ENCODE measurements around the gene NECTIN2.

NECTIN2 gene

DNA sequence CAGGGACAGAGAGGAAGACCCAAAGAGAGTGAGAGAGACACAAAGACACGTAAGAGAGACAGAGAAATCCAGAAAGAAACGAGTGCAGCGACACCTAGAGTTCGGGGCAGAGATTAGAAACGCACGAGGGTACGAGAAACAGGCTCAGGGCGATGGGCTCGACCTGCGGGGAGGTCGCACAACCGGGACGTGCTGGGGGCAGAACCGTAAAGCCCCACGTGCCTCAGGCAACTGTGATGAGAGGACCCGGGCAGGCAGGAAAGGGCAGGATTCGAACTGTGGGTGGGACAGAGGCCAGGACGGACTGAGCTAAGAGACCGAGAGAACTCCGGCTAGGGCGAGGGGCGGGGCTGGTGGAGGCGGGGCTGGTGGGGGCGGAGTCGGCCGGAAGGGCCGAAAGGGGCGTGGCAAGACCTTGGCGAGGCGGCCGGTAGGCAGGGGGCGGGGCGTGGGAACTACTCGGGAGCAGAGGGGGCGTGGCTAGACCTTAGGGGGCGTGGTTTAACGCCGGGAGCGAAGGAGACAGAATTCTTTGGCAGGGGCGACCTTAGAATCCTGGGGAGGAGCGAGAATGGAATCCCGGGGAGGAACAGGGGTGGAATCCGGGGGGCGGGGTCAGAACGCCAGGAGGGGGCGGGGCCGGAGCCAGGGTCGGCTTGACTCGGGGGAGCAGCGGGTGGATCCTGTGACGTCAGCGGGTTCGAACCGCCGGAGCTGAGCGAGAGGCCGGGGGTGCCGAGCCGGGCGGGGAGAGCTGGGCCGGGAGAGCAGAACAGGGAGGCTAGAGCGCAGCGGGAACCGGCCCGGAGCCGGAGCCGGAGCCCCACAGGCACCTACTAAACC, at the start of gene NECTIN2:
NECTIN2 (plus strand) TSS at position 686 of the 843 bp plus-strand sequence. CDS start 229 bp downstream, outside the sequence.
- peak; percentile 98 for DNase-seq (ENCODE audit: low read depth)

GRCh38 chr19:44796701-44797115, 49.4 kb upstream of the NECTIN2 start:
- no peak for DNase-seq (ENCODE audit: low read depth)

DNA sequence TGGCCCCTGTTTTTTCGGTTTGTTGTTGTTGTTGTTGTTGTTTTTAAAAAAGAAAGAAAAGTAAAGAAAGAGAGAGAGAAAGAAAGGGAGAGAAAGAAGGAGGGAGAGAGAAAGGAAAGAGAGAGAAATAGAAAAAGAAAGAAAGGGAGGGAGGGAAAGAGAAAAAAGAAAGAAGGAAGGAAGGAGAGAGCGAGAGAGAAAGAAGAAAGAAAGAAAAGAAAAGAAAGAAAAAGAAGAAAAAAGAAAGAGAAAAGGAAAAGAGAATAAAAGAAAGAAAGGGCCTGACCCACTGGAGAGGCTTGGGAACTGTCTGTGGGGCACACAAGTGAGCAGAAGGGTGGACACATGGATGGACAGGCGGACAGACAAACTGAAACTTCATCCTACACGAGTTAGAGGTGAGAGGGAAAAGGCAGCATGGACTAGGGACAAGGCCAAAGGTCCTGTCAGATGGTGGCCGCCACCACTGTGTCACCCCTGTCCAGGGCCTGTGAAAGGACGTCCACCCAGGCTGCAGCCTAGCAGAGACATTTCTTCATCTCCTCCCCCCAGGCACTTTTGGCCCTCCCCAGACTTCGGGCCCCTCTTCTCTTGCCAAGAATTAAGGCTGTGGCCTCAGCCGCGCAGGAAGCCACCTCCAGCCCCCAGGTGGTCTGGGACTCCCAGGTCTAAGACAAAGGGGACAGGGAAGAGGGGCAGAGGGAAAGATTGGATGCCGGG, 46.3 kb upstream of the NECTIN2 start:
- no peak for DNase-seq (ENCODE audit: low read depth)

GRCh38 chr19:44800461-44800860, 45.6 kb upstream of the NECTIN2 start:
- DNase-seq (ENCODE audit: low read depth), result peak; percentile 33

GRCh38 chr19:44803442-44804428, 42.4 kb upstream of the NECTIN2 start:
- no peak for DNase-seq (ENCODE audit: low read depth)

DNA sequence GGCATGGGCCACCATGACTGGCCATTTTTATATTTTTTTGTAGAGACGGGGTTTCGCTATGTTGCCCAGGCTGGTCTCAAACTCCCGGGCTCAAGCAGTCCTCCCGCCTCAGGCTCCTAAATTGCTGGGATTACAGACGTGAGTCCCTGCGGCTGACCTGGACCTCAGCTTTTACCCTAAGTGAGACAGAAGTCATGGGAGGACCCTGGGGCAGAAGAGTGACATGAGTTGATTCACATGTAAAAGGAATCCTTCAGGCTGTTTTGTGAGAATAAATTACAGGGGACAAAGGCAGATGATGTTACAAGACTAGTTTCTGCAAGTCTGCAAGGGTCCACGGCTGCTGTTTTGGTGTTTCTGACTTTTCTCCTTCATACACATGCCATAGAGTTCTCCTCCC, 39.8 kb upstream of the NECTIN2 start:
- DNase-seq (ENCODE audit: low read depth), result no peak

GRCh38 chr19:44807162-44807561, 38.9 kb upstream of the NECTIN2 start:
- no peak for DNase-seq (ENCODE audit: low read depth)

GRCh38 chr19:44807652-44808462, 38.2 kb upstream of the NECTIN2 start:
- no peak for DNase-seq (ENCODE audit: low read depth)

GRCh38 chr19:44808463-44809371, 37.4 kb upstream of the NECTIN2 start, which contains the start of gene BCAM:
BCAM (plus strand) TSS chr19:44809103; CDS start chr19:44809125, 22 bp downstream.
- peak; percentile 26 for DNase-seq (ENCODE audit: low read depth)

- DNase-seq (ENCODE audit: low read depth), result no peak
Observed at GRCh38 chr19:44809577-44810233, 36.4 kb upstream of the NECTIN2 start.

- DNase-seq (ENCODE audit: low read depth), result no peak
Observed at GRCh38 chr19:44810234-44811121, 35.6 kb upstream of the NECTIN2 start.

DNA sequence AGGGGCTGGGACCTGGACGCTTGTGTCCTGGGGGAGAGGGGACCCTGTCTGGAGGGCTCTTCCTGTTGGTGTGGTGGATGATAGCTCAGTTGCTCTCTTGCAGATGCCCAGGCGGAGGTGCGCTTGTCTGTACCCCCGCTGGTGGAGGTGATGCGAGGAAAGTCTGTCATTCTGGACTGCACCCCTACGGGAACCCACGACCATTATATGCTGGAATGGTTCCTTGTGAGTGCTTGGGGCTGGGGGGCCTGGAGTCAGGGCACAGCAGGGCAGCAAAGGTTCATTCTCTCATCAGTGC, 35.0 kb upstream of the NECTIN2 start:
- no peak for DNase-seq (ENCODE audit: low read depth)

DNA sequence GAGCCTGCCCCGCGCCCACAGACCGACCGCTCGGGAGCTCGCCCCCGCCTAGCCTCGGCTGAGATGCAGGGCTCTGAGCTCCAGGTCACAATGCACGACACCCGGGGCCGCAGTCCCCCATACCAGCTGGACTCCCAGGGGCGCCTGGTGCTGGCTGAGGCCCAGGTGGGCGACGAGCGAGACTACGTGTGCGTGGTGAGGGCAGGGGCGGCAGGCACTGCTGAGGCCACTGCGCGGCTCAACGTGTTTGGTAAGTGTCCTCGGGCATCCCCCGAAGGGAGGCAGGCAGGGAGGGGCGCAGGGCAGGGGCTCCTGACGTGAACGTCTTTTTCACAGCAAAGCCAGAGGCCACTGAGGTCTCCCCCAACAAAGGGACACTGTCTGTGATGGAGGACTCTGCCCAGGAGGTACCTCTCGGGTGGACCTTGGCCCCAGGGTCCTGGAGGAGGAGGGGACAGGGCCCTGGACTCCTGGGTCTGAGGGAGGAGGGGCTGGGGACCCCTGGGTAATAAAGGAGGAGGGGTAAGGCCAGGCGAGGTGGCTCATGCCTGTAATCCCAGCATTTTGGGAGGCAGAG, 33.9 kb upstream of the NECTIN2 start:
- DNase-seq (ENCODE audit: low read depth), result no peak

DNA sequence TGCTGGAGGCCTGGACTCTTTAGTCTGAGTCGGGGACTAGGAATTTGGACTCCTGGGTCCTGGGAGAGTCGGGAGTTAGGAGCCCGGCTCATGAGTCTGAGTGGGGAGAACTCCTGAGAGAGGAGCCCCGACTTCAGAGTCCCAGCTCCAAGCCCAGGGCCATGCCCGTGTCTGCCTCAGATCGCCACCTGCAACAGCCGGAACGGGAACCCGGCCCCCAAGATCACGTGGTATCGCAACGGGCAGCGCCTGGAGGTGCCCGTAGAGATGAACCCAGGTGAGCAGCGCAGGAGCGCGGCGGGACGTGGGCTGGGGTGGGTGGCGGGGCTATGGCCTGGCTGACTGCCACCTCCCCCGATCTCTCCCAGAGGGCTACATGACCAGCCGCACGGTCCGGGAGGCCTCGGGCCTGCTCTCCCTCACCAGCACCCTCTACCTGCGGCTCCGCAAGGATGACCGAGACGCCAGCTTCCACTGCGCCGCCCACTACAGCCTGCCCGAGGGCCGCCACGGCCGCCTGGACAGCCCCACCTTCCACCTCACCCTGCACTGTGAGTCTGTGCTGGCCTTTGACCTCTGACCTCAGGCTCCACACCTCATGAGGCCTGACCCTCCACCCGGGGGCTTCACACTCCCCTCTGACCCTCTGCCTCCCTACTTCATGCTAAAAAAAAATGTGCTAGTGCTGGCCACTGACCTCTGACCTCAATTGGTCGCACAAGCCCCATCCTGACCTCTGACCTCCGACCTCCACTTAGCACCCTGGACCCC, 32.8 kb upstream of the NECTIN2 start:
- DNase-seq (ENCODE audit: low read depth), result no peak

DNA sequence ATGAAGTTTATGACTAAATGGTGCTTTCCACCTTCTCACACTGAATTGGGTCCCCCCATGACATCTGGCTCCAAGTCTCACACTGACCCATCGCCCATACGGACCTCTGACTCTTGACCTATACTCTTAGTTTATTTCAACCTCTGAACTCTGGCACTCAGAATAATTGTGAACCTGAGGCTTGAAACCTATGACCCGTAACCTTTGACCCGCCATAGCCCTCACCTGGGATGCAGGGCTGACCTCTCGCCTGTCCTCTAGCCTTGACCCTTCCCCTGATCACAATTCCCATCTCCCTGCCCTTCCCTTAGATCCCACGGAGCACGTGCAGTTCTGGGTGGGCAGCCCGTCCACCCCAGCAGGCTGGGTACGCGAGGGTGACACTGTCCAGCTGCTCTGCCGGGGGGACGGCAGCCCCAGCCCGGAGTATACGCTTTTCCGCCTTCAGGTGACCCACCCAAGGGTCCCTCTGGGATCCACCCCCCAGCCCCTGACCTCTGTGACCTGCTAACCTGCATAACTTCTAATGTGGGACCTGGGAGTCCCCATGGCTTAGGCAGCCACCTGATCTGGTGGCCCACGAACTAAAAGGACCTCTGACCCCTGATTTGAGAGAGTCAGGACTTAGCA, 32.1 kb upstream of the NECTIN2 start:
- no peak for DNase-seq (ENCODE audit: low read depth)

DNA sequence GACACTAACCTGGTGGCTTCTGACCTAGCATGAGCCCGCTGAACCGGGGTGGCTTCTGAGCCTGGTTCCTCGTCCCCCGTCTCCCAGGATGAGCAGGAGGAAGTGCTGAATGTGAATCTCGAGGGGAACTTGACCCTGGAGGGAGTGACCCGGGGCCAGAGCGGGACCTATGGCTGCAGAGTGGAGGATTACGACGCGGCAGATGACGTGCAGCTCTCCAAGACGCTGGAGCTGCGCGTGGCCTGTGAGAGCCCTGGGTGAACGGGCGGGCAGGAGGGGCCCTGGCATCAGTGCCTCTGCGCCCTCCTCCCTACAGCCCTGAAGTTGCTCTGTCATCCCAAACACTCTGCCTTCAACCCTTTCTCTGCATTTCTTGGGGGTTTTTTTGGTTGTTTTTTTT, 31.6 kb upstream of the NECTIN2 start:
- DNase-seq (ENCODE audit: low read depth), result no peak

DNA sequence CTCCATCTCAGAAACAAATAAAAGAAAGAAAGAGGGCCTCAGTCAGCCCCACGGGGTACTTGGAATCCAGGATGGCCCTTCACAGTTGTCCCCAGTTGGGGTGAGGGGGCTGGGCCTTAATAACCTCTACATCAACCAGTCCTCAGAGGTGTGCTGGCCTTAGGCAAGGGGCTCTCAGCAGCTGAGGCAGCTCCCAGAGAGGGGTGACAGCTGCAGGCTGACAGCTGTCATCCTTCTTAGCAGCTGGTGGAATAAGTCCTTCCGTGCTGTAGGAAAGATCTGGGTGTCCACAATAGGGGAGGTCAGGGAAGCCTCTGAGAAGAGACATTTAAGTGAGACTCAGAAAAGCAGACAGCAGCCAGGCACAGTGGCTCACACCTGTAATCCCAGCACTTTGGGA, 29.8 kb upstream of the NECTIN2 start:
- no peak for DNase-seq (ENCODE audit: low read depth)

Measured in GM04504 (cell line).